ENCODE data around the gene AP2A2. TPM values are rescaled to one million over a fixed set of nuclear protein-coding genes. Genes with fewer than 3 reads are reported as not detected.
A peak's percentile ranks its signal among the peaks of the same experiment; 100 is the strongest.

The AP2A2 gene
- total RNA-seq = 10 to 100 TPM; 21.2 to 26.1 (median 25.7) TPM

- peaks cover 8 to 18% of the 10 kb centered on the region in 2 donors for H3K4me1 ChIP-seq
- intact Hi-C loops (cut with DNase I; ENCODE audit: low total_unique reads) (loop anchor here (1.0 to 5.0 kb wide), 3 partner anchors 15 to 125 kb away; partner anchors contain the start of gene CHID1), in situ Hi-C loops (cut with MboI; ENCODE audit: low sequenced_read_pairs in 4 of 4) (no loop called here)
- peak within 1 kb of the TSS; percentile 65 to 93 (median 74) for H3K4me3 ChIP-seq
- peak within 1 kb of the TSS; percentile 82 to 94 (median 88) for H3K27ac ChIP-seq
- H3K36me3 ChIP-seq = no peaks in the 10 kb centered on the region
- H3K27me3 ChIP-seq = no peaks in the 10 kb centered on the region
- H3K9me3 ChIP-seq = no peaks in the 10 kb centered on the region
- DNase-seq (peak; percentile 70 to 82), ATAC-seq (peak; percentile 91 to 95)
- TF ChIP-seq CTCF (IDR thresholded peaks at IDR 0.05 in 4 of 5, conservative IDR thresholded peaks at IDR 0.05 in 1 of 5) (peak in 4 of 5 experiments; percentile 92 to 98 (median 96)), POLR2A (IDR thresholded peaks at IDR 0.05) (peak; percentile 80 to 83)
These were observed at the start of gene AP2A2 for GRCh38 chr11:925496-926301. Gene AP2A2, plus strand, starts transcription at chr11:925870. Its CDS starts 152 bp downstream, at chr11:926022.

- Histone ChIP-seq H3K27me3 (no peaks in the 10 kb centered on the region), H3K36me3 (peaks cover 0 to 5% of the 10 kb centered on the region in 2 donors), H3K9me3 (no peaks in the 10 kb centered on the region), H3K27ac (no peak overlapping the region), H3K4me3 (no peak overlapping the region), H3K4me1 (peaks cover 8 to 10% of the 10 kb centered on the region in 2 donors)
- TF ChIP-seq POLR2A (IDR thresholded peaks at IDR 0.05) = no peak
- no peak for TF ChIP-seq CTCF (IDR thresholded peaks at IDR 0.05 in 4 of 5, conservative IDR thresholded peaks at IDR 0.05 in 1 of 5)
- in situ Hi-C loops (cut with MboI; ENCODE audit: low sequenced_read_pairs in 4 of 4) (no loop called here), intact Hi-C loops (cut with DNase I; ENCODE audit: low total_unique reads) (no loop called here)
- DNase-seq (peak; percentile 45 to 85), ATAC-seq (peak; percentile 82 to 93)
These were observed 49.1 kb upstream of the AP2A2 start for GRCh38 chr11:876545-876944.

- ATAC-seq = no peak
- in situ Hi-C loops (cut with MboI; ENCODE audit: low sequenced_read_pairs in 4 of 4) = no loop called here
These were observed 48.1 kb upstream of the AP2A2 start for GRCh38 chr11:877565-877964.

GRCh38 chr11:880447-880846 is 45.2 kb upstream of the AP2A2 start:
- intact Hi-C loops (cut with DNase I; ENCODE audit: low total_unique reads) (no loop called here), in situ Hi-C loops (cut with MboI; ENCODE audit: low sequenced_read_pairs in 4 of 4) (no loop called here)
- Histone ChIP-seq H3K27me3 (no peaks in the 10 kb centered on the region), H3K27ac (no peak overlapping the region), H3K9me3 (no peaks in the 10 kb centered on the region), H3K4me3 (no peak overlapping the region), H3K4me1 (peaks cover 8 to 10% of the 10 kb centered on the region in 2 donors), H3K36me3 (peaks cover 0 to 12% of the 10 kb centered on the region in 2 donors)
- DNase-seq (no peak), ATAC-seq (no peak)
- TF ChIP-seq CTCF (IDR thresholded peaks at IDR 0.05 in 4 of 5, conservative IDR thresholded peaks at IDR 0.05 in 1 of 5) (no peak), POLR2A (IDR thresholded peaks at IDR 0.05) (no peak)

More at GRCh38 chr11:877565-877964, 48.1 kb upstream of the AP2A2 start:
- intact Hi-C loops (cut with DNase I; ENCODE audit: low total_unique reads) = no loop called here
- TF ChIP-seq CTCF (IDR thresholded peaks at IDR 0.05 in 4 of 5, conservative IDR thresholded peaks at IDR 0.05 in 1 of 5) (no peak), POLR2A (IDR thresholded peaks at IDR 0.05) (no peak)
- no peak overlapping the region for H3K27ac ChIP-seq
- H3K4me1 ChIP-seq = peaks cover 8 to 10% of the 10 kb centered on the region in 2 donors
- DNase-seq = no peak
- peaks cover 0 to 5% of the 10 kb centered on the region in 2 donors for H3K36me3 ChIP-seq
- H3K4me3 ChIP-seq = no peak overlapping the region
- H3K9me3 ChIP-seq = no peaks in the 10 kb centered on the region
- H3K27me3 ChIP-seq = no peaks in the 10 kb centered on the region
